IPS-20b (cell line): ENCODE measurements around the gene NELL2.

ENCODE experiments used
- H3K27ac ChIP-seq: one replicate; pipeline ENCODE4 v1.5.1; 2013; ENCODE audit warnings: low read length
- H3K27me3 ChIP-seq: 2 replicates; pipeline ENCODE4 v1.6.1; 2013; ENCODE audit warnings: mild to moderate bottlenecking, low read length, inconsistent platforms; ENCODE audit not compliant: insufficient read depth
- H3K36me3 ChIP-seq: 2 replicates; pipeline ENCODE4 v1.6.1; 2013; ENCODE audit warnings: low read depth, mild to moderate bottlenecking, inconsistent platforms, low read length, moderate library complexity; ENCODE audit not compliant: insufficient read depth
- H3K4me1 ChIP-seq: 2 replicates; pipeline ENCODE4 v1.6.1; 2013; ENCODE audit warnings: mild to moderate bottlenecking, control low read depth, inconsistent platforms, low read length, moderate library complexity; ENCODE audit not compliant: insufficient read depth
- H3K4me3 ChIP-seq: 2 replicates; pipeline ENCODE4 v1.5.1; 2013; ENCODE audit warnings: mild to moderate bottlenecking, low read length, inconsistent platforms
- H3K9ac ChIP-seq: 2 replicates; pipeline ENCODE4 v1.6.1; 2013; ENCODE audit warnings: low read depth, mild to moderate bottlenecking, inconsistent platforms, low read length, moderate library complexity
- H3K9me3 ChIP-seq: 2 replicates; pipeline ENCODE4 v1.6.1; 2013; ENCODE audit warnings: mild to moderate bottlenecking, low read depth, low read length, inconsistent platforms; ENCODE audit not compliant: insufficient read depth

NELL2 gene

GRCh38 chr12:44500423-44500822 lies 375.7 kb downstream of the NELL2 start:
- Histone ChIP-seq H3K4me3 (no peak overlapping the region), H3K27me3 (no peaks in the 10 kb centered on the region), H3K4me1 (no peaks in the 10 kb centered on the region), H3K9me3 (no peaks in the 10 kb centered on the region), H3K9ac (no peak overlapping the region), H3K36me3 (no peaks in the 10 kb centered on the region), H3K27ac (no peak overlapping the region)

- no peak overlapping the region for H3K4me3 ChIP-seq
- H3K36me3 ChIP-seq = no peaks in the 10 kb centered on the region
- no peaks in the 10 kb centered on the region for H3K27me3 ChIP-seq
- H3K9ac ChIP-seq = no peak overlapping the region
- no peaks in the 10 kb centered on the region for H3K4me1 ChIP-seq
- H3K27ac ChIP-seq = no peak overlapping the region
- H3K9me3 ChIP-seq = peaks cover 6% of the 10 kb centered on the region
These were observed 379.1 kb downstream of the NELL2 start for GRCh38 chr12:44497044-44497443.

GRCh38 chr12:44490181-44490580 lies 385.9 kb downstream of the NELL2 start:
- no peaks in the 10 kb centered on the region for H3K36me3 ChIP-seq

GRCh38 chr12:44488180-44488579 lies 387.9 kb downstream of the NELL2 start:
- no peaks in the 10 kb centered on the region for H3K27me3 ChIP-seq
- H3K9ac ChIP-seq = no peak overlapping the region

More at GRCh38 chr12:44490181-44490580, 385.9 kb downstream of the NELL2 start:
- no peaks in the 10 kb centered on the region for H3K4me1 ChIP-seq
- H3K9me3 ChIP-seq = peaks cover 16% of the 10 kb centered on the region
- no peak overlapping the region for H3K4me3 ChIP-seq
- H3K27ac ChIP-seq = no peak overlapping the region
- H3K9ac ChIP-seq = no peak overlapping the region
- no peaks in the 10 kb centered on the region for H3K27me3 ChIP-seq

GRCh38 chr12:44484862-44485261 lies 391.3 kb downstream of the NELL2 start:
- no peak overlapping the region for H3K4me3 ChIP-seq
- no peaks in the 10 kb centered on the region for H3K36me3 ChIP-seq
- no peaks in the 10 kb centered on the region for H3K27me3 ChIP-seq
- H3K27ac ChIP-seq = no peak overlapping the region
- H3K9me3 ChIP-seq = peaks cover 24% of the 10 kb centered on the region
- H3K9ac ChIP-seq = no peak overlapping the region
- no peaks in the 10 kb centered on the region for H3K4me1 ChIP-seq

More at GRCh38 chr12:44488180-44488579, 387.9 kb downstream of the NELL2 start:
- Histone ChIP-seq H3K9me3 (peaks cover 24% of the 10 kb centered on the region), H3K4me3 (no peak overlapping the region), H3K4me1 (no peaks in the 10 kb centered on the region), H3K36me3 (no peaks in the 10 kb centered on the region), H3K27ac (no peak overlapping the region)

GRCh38 chr12:44477331-44477980 lies 398.7 kb downstream of the NELL2 start:
- Histone ChIP-seq H3K27me3 (no peaks in the 10 kb centered on the region), H3K9ac (no peak overlapping the region), H3K4me3 (no peak overlapping the region), H3K27ac (no peak overlapping the region), H3K9me3 (peaks cover 38% of the 10 kb centered on the region), H3K4me1 (no peaks in the 10 kb centered on the region), H3K36me3 (no peaks in the 10 kb centered on the region)

- H3K36me3 ChIP-seq = no peaks in the 10 kb centered on the region
- no peak overlapping the region for H3K4me3 ChIP-seq
- H3K4me1 ChIP-seq = no peaks in the 10 kb centered on the region
- H3K9me3 ChIP-seq = peaks cover 38% of the 10 kb centered on the region
- H3K9ac ChIP-seq = no peak overlapping the region
- H3K27me3 ChIP-seq = no peaks in the 10 kb centered on the region
- no peak overlapping the region for H3K27ac ChIP-seq
These were observed 399.4 kb downstream of the NELL2 start for GRCh38 chr12:44476683-44477082.

- Histone ChIP-seq H3K4me1 (peaks cover 10% of the 10 kb centered on the region; the same call in 1 of the 2 replicates), H3K27me3 (no peaks in the 10 kb centered on the region), H3K36me3 (no peaks in the 10 kb centered on the region), H3K27ac (no peak overlapping the region), H3K4me3 (no peak overlapping the region), H3K9me3 (no peaks in the 10 kb centered on the region), H3K9ac (no peak overlapping the region)
These were observed 411.0 kb downstream of the NELL2 start for GRCh38 chr12:44465139-44465538.

GRCh38 chr12:44464180-44464579 lies 411.9 kb downstream of the NELL2 start:
- no peak overlapping the region for H3K9ac ChIP-seq
- H3K4me1 ChIP-seq = peaks cover 10% of the 10 kb centered on the region; the same call in 1 of the 2 replicates
- no peak overlapping the region for H3K4me3 ChIP-seq
- no peaks in the 10 kb centered on the region for H3K36me3 ChIP-seq
- H3K27me3 ChIP-seq = no peaks in the 10 kb centered on the region
- no peak overlapping the region for H3K27ac ChIP-seq
- H3K9me3 ChIP-seq = no peaks in the 10 kb centered on the region

- H3K9ac ChIP-seq = no peak overlapping the region
- H3K4me3 ChIP-seq = no peak overlapping the region
- no peak overlapping the region for H3K27ac ChIP-seq
- H3K4me1 ChIP-seq = peaks cover 11% of the 10 kb centered on the region; the same call in 1 of the 2 replicates
- no peaks in the 10 kb centered on the region for H3K9me3 ChIP-seq
- no peaks in the 10 kb centered on the region for H3K36me3 ChIP-seq
- H3K27me3 ChIP-seq = no peaks in the 10 kb centered on the region
These were observed 413.4 kb downstream of the NELL2 start for GRCh38 chr12:44462729-44463128.

GRCh38 chr12:44460261-44460660 lies 415.9 kb downstream of the NELL2 start:
- Histone ChIP-seq H3K36me3 (no peaks in the 10 kb centered on the region), H3K4me3 (no peak overlapping the region), H3K27ac (no peak overlapping the region), H3K9ac (no peak overlapping the region), H3K9me3 (no peaks in the 10 kb centered on the region), H3K27me3 (no peaks in the 10 kb centered on the region), H3K4me1 (peaks cover 18% of the 10 kb centered on the region; the same call in 1 of the 2 replicates)

GRCh38 chr12:44459569-44459968 lies 416.5 kb downstream of the NELL2 start:
- peaks cover 15% of the 10 kb centered on the region; the same call in 1 of the 2 replicates for H3K4me1 ChIP-seq
- H3K27ac ChIP-seq = no peak overlapping the region
- H3K27me3 ChIP-seq = no peaks in the 10 kb centered on the region
- no peak overlapping the region for H3K9ac ChIP-seq
- H3K9me3 ChIP-seq = no peaks in the 10 kb centered on the region
- H3K4me3 ChIP-seq = no peak overlapping the region
- H3K36me3 ChIP-seq = no peaks in the 10 kb centered on the region
